GM18868 (cell line): ENCODE measurements around the gene HCN3.
"Not testable (repeated sequence)": the region's sequence is repeated elsewhere in the genome, so short reads cannot be mapped to it uniquely, and the experiment has no call there.

ENCODE experiments used
- ATAC-seq: cut with Tn5 transposase; IDR thresholded peaks from one replicate; pipeline ENCODE4 v1.9.1; 2021; ENCODE audit warnings: mild to moderate bottlenecking, moderate library complexity; ENCODE audit not compliant: unreplicated experiment

HCN3 gene

DNA sequence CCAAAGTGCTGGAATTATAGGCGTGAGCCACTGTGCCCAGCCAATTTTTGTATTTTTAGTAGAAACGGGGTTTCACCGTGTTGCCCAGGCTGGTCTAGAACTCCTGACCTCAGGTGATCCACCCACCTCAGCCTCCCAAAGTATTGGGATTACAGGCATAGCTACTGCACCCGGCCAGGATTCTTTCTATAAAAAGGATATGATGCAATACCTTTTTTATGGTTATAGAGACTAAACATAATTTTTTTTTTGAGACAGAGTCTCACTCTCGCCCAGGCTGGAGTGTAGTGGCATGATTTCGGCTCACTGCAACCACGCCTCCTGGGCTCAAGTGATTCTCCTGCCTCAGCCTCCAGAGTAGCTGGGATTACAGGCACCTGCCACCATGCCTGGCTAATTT is 51.6 kb downstream of the HCN3 start:
- not testable (repeated sequence) for ATAC-seq

DNA sequence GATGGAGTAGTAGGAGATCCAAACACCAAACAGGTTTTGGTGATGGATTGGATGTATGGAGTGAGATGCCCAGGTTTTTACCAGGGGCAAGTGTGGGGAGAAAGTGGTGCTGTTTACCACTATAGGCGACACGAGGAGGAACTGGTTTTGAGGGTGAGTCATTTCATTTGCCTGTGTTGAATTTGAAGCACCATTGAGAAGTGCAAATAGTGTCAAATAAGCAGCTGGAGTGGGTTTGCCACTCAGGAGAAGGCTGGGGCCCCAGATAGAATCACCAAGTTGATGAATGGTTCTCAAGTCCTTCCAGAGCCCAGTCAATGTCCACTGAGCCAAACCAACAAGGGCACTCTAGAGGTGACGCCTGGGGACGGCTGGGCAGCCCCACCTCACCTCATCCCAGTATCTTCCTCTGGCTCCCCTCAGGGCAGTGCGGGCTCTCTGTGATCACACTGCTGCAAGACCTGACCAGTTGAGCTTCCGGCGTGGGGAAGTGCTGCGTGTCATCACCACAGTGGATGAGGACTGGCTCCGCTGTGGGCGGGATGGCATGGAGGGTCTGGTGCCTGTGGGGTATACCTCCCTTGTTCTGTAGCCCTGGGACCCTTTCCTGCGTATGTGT is 52.8 kb downstream of the HCN3 start:
- ATAC-seq: no peak

- ATAC-seq: no peak
These were observed 57.7 kb downstream of the HCN3 start for GRCh38 chr1:155334962-155335361.
